ENCODE measurements around the gene NGFR.

Gene NGFR

GRCh38 chr17:49460401-49460800 lies 34.7 kb upstream of the NGFR start:
- Mint-ChIP-seq H3K36me3 (ENCODE audit: low read depth) (no peaks in the 10 kb centered on the region), H3K27ac (no peak overlapping the region), H3K4me1 (ENCODE audit: low read depth) (peaks cover 2% of the 10 kb centered on the region), H3K27me3 (ENCODE audit: low read depth) (peaks cover 32% of the 10 kb centered on the region), H3K4me3 (no peak overlapping the region), H3K9me3 (peaks cover 8% of the 10 kb centered on the region)
- no peak for DNase-seq (ENCODE audit: low spot score)

GRCh38 chr17:49461580-49461979 lies 33.5 kb upstream of the NGFR start:
- Mint-ChIP-seq H3K36me3 (ENCODE audit: low read depth) (no peaks in the 10 kb centered on the region), H3K27me3 (ENCODE audit: low read depth) (peaks cover 27% of the 10 kb centered on the region)

DNA sequence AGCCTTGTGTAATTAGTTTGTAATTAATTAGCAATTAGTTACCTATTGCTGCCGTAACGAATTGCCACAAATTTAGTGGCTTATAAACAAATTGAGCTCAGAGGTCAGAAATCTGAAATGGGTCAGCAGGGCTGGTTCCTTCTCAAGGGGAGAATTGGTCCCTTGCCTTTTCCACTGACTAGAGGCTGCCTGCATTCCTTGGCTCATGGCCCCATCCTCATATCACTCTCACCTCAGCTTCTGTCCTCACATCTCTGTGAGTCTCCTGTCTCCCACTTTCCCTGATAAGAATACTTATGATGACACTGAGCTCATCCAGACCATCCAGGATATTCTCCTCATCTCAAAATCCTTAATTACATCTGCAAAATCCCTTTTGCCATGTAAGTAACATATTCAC lies 31.0 kb upstream of the NGFR start:
- Mint-ChIP-seq H3K36me3 (ENCODE audit: low read depth) (no peaks in the 10 kb centered on the region), H3K9me3 (peaks cover 8% of the 10 kb centered on the region), H3K27ac (no peak overlapping the region), H3K4me3 (no peak overlapping the region), H3K27me3 (ENCODE audit: low read depth) (peaks cover 29% of the 10 kb centered on the region), H3K4me1 (ENCODE audit: low read depth) (no peaks in the 10 kb centered on the region)
- DNase-seq (ENCODE audit: low spot score): no peak

More at GRCh38 chr17:49461580-49461979, 33.5 kb upstream of the NGFR start:
- H3K4me1 Mint-ChIP-seq (ENCODE audit: low read depth): peaks cover 2% of the 10 kb centered on the region
- DNase-seq (ENCODE audit: low spot score): no peak
- H3K27ac Mint-ChIP-seq: no peak overlapping the region
- no peak overlapping the region for H3K4me3 Mint-ChIP-seq
- peaks cover 8% of the 10 kb centered on the region for H3K9me3 Mint-ChIP-seq

- H3K4me1 Mint-ChIP-seq (ENCODE audit: low read depth): no peaks in the 10 kb centered on the region
- no peak overlapping the region for H3K27ac Mint-ChIP-seq
- H3K9me3 Mint-ChIP-seq: peaks cover 8% of the 10 kb centered on the region
- no peaks in the 10 kb centered on the region for H3K36me3 Mint-ChIP-seq (ENCODE audit: low read depth)
- DNase-seq (ENCODE audit: low spot score): no peak
- no peak overlapping the region for H3K4me3 Mint-ChIP-seq
- peaks cover 34% of the 10 kb centered on the region for H3K27me3 Mint-ChIP-seq (ENCODE audit: low read depth)
Observed at GRCh38 chr17:49465331-49465903, 29.7 kb upstream of the NGFR start.

DNA sequence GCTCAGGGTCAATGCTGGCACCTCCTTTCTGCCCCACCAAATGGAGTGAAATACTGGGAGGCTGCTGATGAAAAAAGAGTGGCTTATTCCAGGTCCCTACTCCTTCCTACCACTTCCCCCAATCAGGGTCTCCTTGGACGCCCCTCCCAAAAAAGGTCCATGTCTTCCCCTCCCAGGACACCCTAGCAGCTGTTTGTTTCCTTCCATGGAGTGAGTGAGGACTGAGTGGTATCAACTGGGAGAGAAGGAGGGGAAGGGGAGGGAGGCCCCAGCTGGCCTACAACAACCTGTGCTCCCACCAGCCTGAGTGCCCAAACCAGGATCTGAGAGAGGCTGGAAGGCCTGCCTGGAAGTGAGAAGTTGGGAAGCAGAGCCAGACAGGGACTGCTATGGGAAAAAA lies 28.7 kb upstream of the NGFR start:
- Mint-ChIP-seq H3K4me1 (ENCODE audit: low read depth) (no peaks in the 10 kb centered on the region), H3K4me3 (no peak overlapping the region), H3K36me3 (ENCODE audit: low read depth) (no peaks in the 10 kb centered on the region), H3K27ac (no peak overlapping the region), H3K27me3 (ENCODE audit: low read depth) (peaks cover 44% of the 10 kb centered on the region), H3K9me3 (peaks cover 8% of the 10 kb centered on the region)
- no peak for DNase-seq (ENCODE audit: low spot score)

GRCh38 chr17:49467175-49467574 lies 27.9 kb upstream of the NGFR start:
- peaks cover 8% of the 10 kb centered on the region for H3K9me3 Mint-ChIP-seq
- no peak overlapping the region for H3K27ac Mint-ChIP-seq
- H3K36me3 Mint-ChIP-seq (ENCODE audit: low read depth): no peaks in the 10 kb centered on the region
- no peak for DNase-seq (ENCODE audit: low spot score)
- H3K4me1 Mint-ChIP-seq (ENCODE audit: low read depth): no peaks in the 10 kb centered on the region
- peaks cover 52% of the 10 kb centered on the region for H3K27me3 Mint-ChIP-seq (ENCODE audit: low read depth)
- no peak overlapping the region for H3K4me3 Mint-ChIP-seq

- Mint-ChIP-seq H3K4me3 (no peak overlapping the region), H3K36me3 (ENCODE audit: low read depth) (no peaks in the 10 kb centered on the region), H3K27ac (no peak overlapping the region), H3K9me3 (peaks cover 5% of the 10 kb centered on the region), H3K27me3 (ENCODE audit: low read depth) (peaks cover 56% of the 10 kb centered on the region), H3K4me1 (ENCODE audit: low read depth) (no peaks in the 10 kb centered on the region)
- no peak for DNase-seq (ENCODE audit: low spot score)
Observed at GRCh38 chr17:49468811-49469385, 26.2 kb upstream of the NGFR start.

- peaks cover 59% of the 10 kb centered on the region for H3K27me3 Mint-ChIP-seq (ENCODE audit: low read depth)
- H3K4me3 Mint-ChIP-seq: no peak overlapping the region
- no peaks in the 10 kb centered on the region for H3K36me3 Mint-ChIP-seq (ENCODE audit: low read depth)
- H3K4me1 Mint-ChIP-seq (ENCODE audit: low read depth): no peaks in the 10 kb centered on the region
- no peak overlapping the region for H3K27ac Mint-ChIP-seq
- no peak for DNase-seq (ENCODE audit: low spot score)
- H3K9me3 Mint-ChIP-seq: no peaks in the 10 kb centered on the region
Observed at GRCh38 chr17:49469831-49470810, 25.0 kb upstream of the NGFR start.

DNA sequence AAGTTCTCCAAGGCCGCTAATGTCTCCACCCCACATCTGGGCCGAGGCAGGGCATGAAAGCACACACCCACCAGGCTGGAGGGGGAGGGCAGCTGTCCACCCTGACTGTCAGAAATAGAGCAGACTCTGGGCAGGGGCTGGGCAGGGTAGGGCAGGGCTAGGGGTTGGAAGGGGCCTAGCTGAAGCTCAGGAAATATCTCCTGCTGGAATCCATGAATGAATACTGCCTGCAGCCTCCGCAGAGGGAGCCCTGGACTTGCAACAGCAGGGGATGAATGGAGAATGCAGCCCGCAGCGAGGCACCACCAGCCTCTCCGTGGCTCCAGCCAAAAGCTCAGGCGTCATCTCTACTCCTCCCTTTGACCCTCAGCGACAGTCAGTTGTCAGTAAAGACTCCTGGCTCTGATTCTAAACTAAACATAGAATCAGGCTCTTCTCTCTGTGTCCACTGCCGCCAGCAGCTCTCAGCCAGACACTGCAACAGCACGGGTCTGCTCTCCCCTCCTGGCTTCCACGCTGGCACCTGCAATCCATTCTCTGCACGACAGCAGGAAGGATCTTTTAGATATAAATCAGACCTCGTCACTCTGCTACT lies 23.9 kb upstream of the NGFR start:
- Mint-ChIP-seq H3K4me1 (ENCODE audit: low read depth) (no peaks in the 10 kb centered on the region), H3K9me3 (peaks cover 9% of the 10 kb centered on the region), H3K27ac (no peak overlapping the region), H3K27me3 (ENCODE audit: low read depth) (peaks cover 59% of the 10 kb centered on the region), H3K36me3 (ENCODE audit: low read depth) (no peaks in the 10 kb centered on the region), H3K4me3 (no peak overlapping the region)
- no peak for DNase-seq (ENCODE audit: low spot score)

GRCh38 chr17:49471769-49472168 lies 23.3 kb upstream of the NGFR start:
- H3K36me3 Mint-ChIP-seq (ENCODE audit: low read depth): no peaks in the 10 kb centered on the region
- peaks cover 10% of the 10 kb centered on the region for H3K9me3 Mint-ChIP-seq
- H3K27me3 Mint-ChIP-seq (ENCODE audit: low read depth): peaks cover 59% of the 10 kb centered on the region
- H3K27ac Mint-ChIP-seq: no peak overlapping the region
- no peak overlapping the region for H3K4me3 Mint-ChIP-seq
- no peaks in the 10 kb centered on the region for H3K4me1 Mint-ChIP-seq (ENCODE audit: low read depth)
- DNase-seq (ENCODE audit: low spot score): no peak

DNA sequence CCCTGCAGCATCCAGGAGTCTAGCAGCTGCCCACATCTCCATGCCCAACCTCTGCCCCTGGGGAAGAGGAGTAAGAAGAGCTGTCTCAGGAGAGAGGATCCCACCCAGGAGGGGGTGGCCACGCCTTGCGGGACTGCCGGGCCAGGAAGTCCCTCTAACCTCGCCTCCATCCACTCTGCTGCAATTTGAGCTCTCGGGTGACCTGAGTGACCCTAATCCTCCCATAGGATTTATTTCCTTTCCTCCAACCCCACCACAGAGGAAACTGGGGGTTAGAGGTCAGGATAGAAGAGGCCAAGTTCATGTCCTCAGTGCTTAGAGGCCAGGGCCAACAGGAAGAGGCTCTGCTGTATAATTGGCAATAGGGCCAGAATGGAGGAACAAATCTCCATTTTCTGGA lies 22.6 kb upstream of the NGFR start:
- no peak overlapping the region for H3K4me3 Mint-ChIP-seq
- H3K4me1 Mint-ChIP-seq (ENCODE audit: low read depth): no peaks in the 10 kb centered on the region
- H3K9me3 Mint-ChIP-seq: peaks cover 14% of the 10 kb centered on the region
- DNase-seq (ENCODE audit: low spot score): no peak
- peaks cover 59% of the 10 kb centered on the region for H3K27me3 Mint-ChIP-seq (ENCODE audit: low read depth)
- no peak overlapping the region for H3K27ac Mint-ChIP-seq
- H3K36me3 Mint-ChIP-seq (ENCODE audit: low read depth): no peaks in the 10 kb centered on the region

DNA sequence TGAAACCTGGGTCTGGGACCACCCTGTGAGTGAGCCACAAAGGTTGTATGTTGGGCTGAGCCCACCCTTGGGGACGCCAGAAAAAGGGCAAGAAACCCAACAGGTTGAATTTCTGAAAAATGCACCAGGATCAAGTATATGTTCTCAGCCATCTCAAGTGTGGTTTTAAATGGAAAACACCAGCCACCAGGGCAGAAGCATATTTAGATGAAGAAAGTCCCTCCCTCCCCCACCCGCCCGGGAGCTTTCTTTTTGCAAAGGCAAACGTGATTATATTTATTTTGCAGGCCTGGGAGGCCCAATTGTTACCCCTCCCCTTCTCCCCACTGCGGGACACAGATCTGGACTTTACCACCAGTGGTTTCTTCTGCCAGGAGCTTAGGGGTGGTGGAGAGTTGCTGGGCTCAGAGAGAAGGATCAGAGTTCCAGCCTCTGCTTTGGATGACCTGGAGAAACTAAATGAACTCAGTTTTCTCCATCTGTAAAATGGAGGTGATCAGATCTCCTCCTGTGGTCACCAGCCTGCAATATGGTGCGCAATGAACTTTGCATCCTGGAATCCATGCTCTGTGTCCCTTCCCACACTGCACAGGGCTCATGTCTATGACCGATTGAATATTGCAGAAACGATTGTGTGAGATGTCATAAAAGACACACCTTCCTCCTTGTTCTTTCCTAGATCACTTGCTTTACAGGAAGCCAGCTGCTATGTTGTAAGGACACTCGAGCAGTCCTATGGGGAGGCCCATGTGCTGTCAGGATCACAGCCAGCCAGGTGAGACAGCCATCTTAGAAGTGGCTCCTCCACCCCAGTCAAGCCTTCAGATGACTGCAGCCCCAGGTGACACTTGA lies 21.0 kb upstream of the NGFR start:
- Mint-ChIP-seq H3K27me3 (ENCODE audit: low read depth) (peaks cover 52% of the 10 kb centered on the region), H3K27ac (no peak overlapping the region), H3K36me3 (ENCODE audit: low read depth) (no peaks in the 10 kb centered on the region), H3K9me3 (peaks cover 14% of the 10 kb centered on the region), H3K4me1 (ENCODE audit: low read depth) (no peaks in the 10 kb centered on the region), H3K4me3 (no peak overlapping the region)
- DNase-seq (ENCODE audit: low spot score): no peak

DNA sequence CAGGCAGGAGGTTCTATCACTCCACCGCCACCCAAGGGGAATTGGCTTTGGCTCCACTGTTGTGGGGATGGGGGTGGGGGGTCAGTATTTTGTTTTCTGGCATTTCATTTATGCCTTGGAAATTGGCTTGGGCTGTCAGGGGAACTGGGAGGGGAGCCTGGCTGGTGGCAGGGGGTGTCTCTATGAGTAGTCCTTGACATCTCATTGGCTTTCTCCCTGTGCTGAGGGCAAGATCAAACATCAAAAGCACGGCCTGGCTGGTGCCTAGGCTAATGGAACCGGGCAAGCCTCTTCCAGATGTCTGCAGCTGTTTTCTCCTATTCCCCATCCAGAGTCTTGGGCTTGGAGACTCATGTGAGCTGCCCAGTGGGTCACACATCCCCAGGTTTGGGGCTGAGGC lies 17.4 kb upstream of the NGFR start:
- no peak overlapping the region for H3K4me3 Mint-ChIP-seq
- peaks cover 42% of the 10 kb centered on the region for H3K27me3 Mint-ChIP-seq (ENCODE audit: low read depth)
- no peaks in the 10 kb centered on the region for H3K36me3 Mint-ChIP-seq (ENCODE audit: low read depth)
- no peak for DNase-seq (ENCODE audit: low spot score)
- peaks cover 14% of the 10 kb centered on the region for H3K9me3 Mint-ChIP-seq
- H3K4me1 Mint-ChIP-seq (ENCODE audit: low read depth): no peaks in the 10 kb centered on the region
- no peak overlapping the region for H3K27ac Mint-ChIP-seq

Data from T-helper 2 cell treated with Interferon-gamma antibody and Interleukin-4, amounts not matched to agents 5 μg/mL and 100 μg/mL, for 36 hours (primary cell).